Peyer's patch (tissue), 4 donors: Measurements from ENCODE around the gene RNF225. TPM values are rescaled to one million over a fixed set of nuclear protein-coding genes. Genes with fewer than 3 reads are reported as not detected.
A peak's percentile ranks its signal among the peaks of the same experiment; 100 is the strongest.

ENCODE experiments used
- DNase-seq, 3 donors: peaks; one replicate each; pipeline ENCODE4 v3.0.0-alpha.2; 2017 to 2019
- H3K27ac ChIP-seq, 4 donors: fragments of 200-600 bp; sonication (generic); one replicate each; pipeline ENCODE4 v1.5.1; 2016 to 2019
- H3K27me3 ChIP-seq, 2 donors: fragments of 200-600 bp; sonication (generic); one replicate each; pipeline ENCODE4 v1.5.1; 2019
- H3K36me3 ChIP-seq, 3 donors: fragments of 200-600 bp; sonication (generic); one replicate each; pipeline ENCODE4 v1.5.1; 2016 to 2019
- H3K4me1 ChIP-seq, 4 donors: fragments of 200-600 bp; sonication (generic); one replicate each; pipeline ENCODE4 v1.5.1; 2016 to 2019
- H3K4me3 ChIP-seq, 4 donors: fragments of 200-600 bp; sonication (generic); 1 replicate in 3 of 4; 2 replicates in 1 of 4; pipeline ENCODE4 v1.5.1; 2016 to 2019; ENCODE audit warnings: mild to moderate bottlenecking in 1 of 4
- H3K9me3 ChIP-seq, 4 donors: fragments of 200-600 bp; sonication (generic); one replicate each; pipeline ENCODE4 v1.5.1; 2016 to 2019; ENCODE audit warnings: mild to moderate bottlenecking in 1 of 4
- CTCF ChIP-seq, 6 experiments: fragments of 450-650 bp in 4 of 6; fragments of 200-600 bp in 2 of 6; sonication (generic) in 1 of 6; IDR thresholded peaks; one replicate each; pipeline ENCODE4 v1.5.1; 2017 to 2019; ENCODE audit warnings: antibody characterized with exemption in 6 of 6, mild to moderate bottlenecking in 3 of 6, moderate library complexity in 1 of 6
- POLR2A ChIP-seq, 2 donors: fragments of 450-650 bp; IDR thresholded peaks; one replicate each; pipeline ENCODE4 v1.5.1; 2017; ENCODE audit warnings: antibody characterized with exemption in 2 of 2, mild to moderate bottlenecking in 2 of 2, moderate library complexity in 2 of 2
- total RNA-seq, 4 donors: library from RNA; depleted of rRNA; stranded (reverse); fragments of >200 nt; gene quantifications; one replicate each; pipeline ENCODE4 v1.1.0, GENCODE V29; 2016

The RNF225 gene
- total RNA-seq, 4 donors from 2014 or later, result not detected

GRCh38 chr19:58397533-58398037 is 2.1 kb downstream of the RNF225 start:
- DNase-seq, result no peak

GRCh38 chr19:58398087-58398486 is 2.6 kb downstream of the RNF225 start:
- Histone ChIP-seq H3K27me3 (peaks cover 0 to 18% of the 10 kb centered on the region in 2 donors), H3K27ac (no peak overlapping the region), H3K9me3 (no peaks in the 10 kb centered on the region), H3K4me3 (no peak overlapping the region), H3K36me3 (peaks cover 0 to 21% (median 0%) of the 10 kb centered on the region in 3 donors), H3K4me1 (peaks cover 4 to 28% (median 8%) of the 10 kb centered on the region in 4 donors)
- TF ChIP-seq POLR2A (IDR thresholded peaks at IDR 0.05) (no peak), CTCF (IDR thresholded peaks at IDR 0.05) (no peak)
- no peak for DNase-seq

More at GRCh38 chr19:58397533-58398037, 2.1 kb downstream of the RNF225 start:
- H3K9me3 ChIP-seq, result no peaks in the 10 kb centered on the region
- H3K27me3 ChIP-seq, result peaks cover 0 to 18% of the 10 kb centered on the region in 2 donors
- H3K27ac ChIP-seq, result no peak overlapping the region
- TF ChIP-seq POLR2A (IDR thresholded peaks at IDR 0.05) (no peak), CTCF (IDR thresholded peaks at IDR 0.05) (no peak)
- H3K4me3 ChIP-seq, result no peak overlapping the region
- H3K4me1 ChIP-seq, result peaks cover 4 to 28% (median 8%) of the 10 kb centered on the region in 4 donors
- H3K36me3 ChIP-seq, result peaks cover 0 to 26% (median 0%) of the 10 kb centered on the region in 3 donors

- Histone ChIP-seq H3K27ac (no peak overlapping the region), H3K4me1 (peaks cover 4 to 32% (median 8%) of the 10 kb centered on the region in 4 donors), H3K9me3 (no peaks in the 10 kb centered on the region), H3K4me3 (no peak overlapping the region), H3K36me3 (peaks cover 0 to 16% (median 0%) of the 10 kb centered on the region in 3 donors), H3K27me3 (peaks cover 0 to 18% of the 10 kb centered on the region in 2 donors)
- no peak for DNase-seq
- no peak for TF ChIP-seq CTCF (IDR thresholded peaks at IDR 0.05)
- no peak for TF ChIP-seq POLR2A (IDR thresholded peaks at IDR 0.05)
Measured at GRCh38 chr19:58398545-58398944, 3.1 kb downstream of the RNF225 start.

- DNase-seq, result peak in 1 of 3 donors; percentile 45
- TF ChIP-seq CTCF (IDR thresholded peaks at IDR 0.05) (no peak), POLR2A (IDR thresholded peaks at IDR 0.05) (no peak)
- H3K27ac ChIP-seq, result no peak overlapping the region
- H3K4me1 ChIP-seq, result peaks cover 4 to 33% (median 8%) of the 10 kb centered on the region in 4 donors
- peaks cover 0 to 18% of the 10 kb centered on the region in 2 donors for H3K27me3 ChIP-seq
- H3K4me3 ChIP-seq, result no peak overlapping the region
- H3K36me3 ChIP-seq, result peaks cover 0 to 3% (median 0%) of the 10 kb centered on the region in 3 donors
- H3K9me3 ChIP-seq, result no peaks in the 10 kb centered on the region
Measured at GRCh38 chr19:58399903-58400302, 4.4 kb downstream of the RNF225 start.

GRCh38 chr19:58400316-58400915 is 5.0 kb downstream of the RNF225 start:
- H3K4me1 ChIP-seq, result peaks cover 4 to 33% (median 8%) of the 10 kb centered on the region in 4 donors
- no peaks in the 10 kb centered on the region for H3K36me3 ChIP-seq
- no peaks in the 10 kb centered on the region for H3K9me3 ChIP-seq
- DNase-seq, result no peak
- TF ChIP-seq POLR2A (IDR thresholded peaks at IDR 0.05), result no peak
- no peak for TF ChIP-seq CTCF (IDR thresholded peaks at IDR 0.05)
- peak overlapping the region in 1 of 4 donors; percentile 48 for H3K27ac ChIP-seq
- H3K27me3 ChIP-seq, result peaks cover 0 to 18% of the 10 kb centered on the region in 2 donors
- H3K4me3 ChIP-seq, result peak overlapping the region; percentile 47 to 80 (median 56)
